NCI-H2196 treated with DMSO at 0.1 percent for 48 hours (cell line): ENCODE measurements around the gene DOK5.

Experiments used
- DNase-seq: peaks from one replicate; lab custom pipeline; 2025; ENCODE audit not compliant: unreplicated experiment; lab: John Stamatoyannopoulos, UW

DOK5 gene

DNA sequence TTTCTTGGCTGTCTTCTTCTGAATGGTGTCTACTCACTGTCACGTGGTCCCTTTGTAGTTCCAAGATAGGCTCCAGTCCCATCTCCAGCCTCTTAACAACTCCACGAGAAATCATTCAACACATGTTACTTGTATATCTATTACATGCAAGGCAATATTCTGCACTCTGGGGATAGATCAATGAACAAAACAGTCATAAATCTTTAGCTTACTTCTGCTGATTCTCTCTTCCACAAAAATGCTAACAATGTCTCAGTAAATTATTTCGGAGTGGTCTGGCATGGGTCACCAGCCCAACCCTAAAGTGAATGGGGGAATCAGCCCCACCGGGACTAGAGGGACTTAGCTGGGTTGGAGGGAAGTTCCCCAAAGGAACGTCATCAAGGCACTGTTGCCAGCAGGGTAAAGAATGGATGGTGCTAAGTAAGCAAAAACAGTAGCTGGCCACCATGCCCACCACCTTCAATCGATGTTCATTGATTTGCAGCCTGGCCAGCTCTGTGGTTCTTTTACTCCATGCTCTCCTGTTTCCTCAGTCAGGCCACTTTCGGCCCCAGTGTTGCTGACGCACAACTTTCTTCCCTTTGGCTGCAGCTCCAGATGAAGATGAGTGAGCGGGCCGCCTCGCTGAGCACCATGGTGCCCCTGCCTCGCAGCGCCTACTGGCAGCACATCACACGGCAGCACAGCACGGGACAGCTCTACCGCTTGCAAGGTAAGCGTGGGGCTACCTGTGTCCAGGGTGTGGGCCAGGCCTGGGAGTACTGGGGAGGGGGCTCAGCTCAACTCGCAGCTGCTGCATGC lies 167.7 kb downstream of the DOK5 start:
- DNase-seq = no peak

DNA sequence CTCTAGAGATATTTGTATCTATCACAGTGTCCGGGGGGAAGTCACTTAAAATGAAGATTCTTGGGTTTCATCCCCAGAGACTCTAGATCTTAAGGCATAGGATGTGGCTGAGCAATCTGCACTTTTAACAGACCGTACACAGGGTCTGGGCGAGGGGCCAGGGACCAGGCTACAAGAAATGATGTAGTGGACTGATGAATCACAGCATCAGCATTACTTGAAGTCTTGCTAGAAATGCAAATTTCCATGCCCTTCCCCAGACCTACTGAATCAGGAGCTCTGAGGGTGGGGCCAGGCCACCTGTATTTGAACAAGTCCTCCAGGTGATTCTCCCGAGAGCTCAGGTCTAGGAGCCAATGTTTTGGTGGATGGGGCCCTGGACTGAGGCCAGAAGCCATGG lies 168.4 kb downstream of the DOK5 start:
- no peak for DNase-seq

DNA sequence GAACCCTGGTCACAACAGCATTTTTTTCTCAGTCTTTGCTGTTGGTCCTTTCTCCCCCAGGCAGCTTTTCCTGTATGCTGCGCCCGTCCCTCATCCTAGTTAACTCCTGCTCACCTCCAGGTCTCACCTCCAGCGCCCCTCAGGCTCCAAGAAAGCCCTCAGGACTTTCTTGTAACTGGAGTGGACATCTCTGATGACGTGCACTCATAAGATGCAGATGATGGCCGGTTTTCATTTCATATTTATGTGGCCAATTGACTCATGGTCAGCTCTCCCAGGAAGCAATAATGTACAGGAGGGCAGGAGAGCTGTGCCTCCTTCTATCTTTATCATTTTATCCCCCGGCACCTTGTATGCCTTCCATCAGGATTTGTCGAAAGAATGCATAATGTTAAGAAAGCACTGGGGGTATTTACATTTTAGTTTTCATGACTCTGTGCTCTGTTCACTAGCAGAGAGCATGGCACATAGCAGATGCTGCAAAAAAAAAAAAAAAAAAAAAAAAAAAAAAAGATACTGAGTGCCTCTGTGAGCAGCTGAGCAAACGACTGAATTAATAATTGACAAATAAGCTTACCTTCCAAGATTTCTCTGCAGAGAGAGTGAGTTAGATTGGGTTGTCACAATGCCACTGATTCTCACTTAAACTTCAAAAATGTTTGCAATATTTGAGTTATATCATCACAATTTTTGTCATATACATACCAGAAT lies 170.2 kb downstream of the DOK5 start:
- DNase-seq = no peak

DNA sequence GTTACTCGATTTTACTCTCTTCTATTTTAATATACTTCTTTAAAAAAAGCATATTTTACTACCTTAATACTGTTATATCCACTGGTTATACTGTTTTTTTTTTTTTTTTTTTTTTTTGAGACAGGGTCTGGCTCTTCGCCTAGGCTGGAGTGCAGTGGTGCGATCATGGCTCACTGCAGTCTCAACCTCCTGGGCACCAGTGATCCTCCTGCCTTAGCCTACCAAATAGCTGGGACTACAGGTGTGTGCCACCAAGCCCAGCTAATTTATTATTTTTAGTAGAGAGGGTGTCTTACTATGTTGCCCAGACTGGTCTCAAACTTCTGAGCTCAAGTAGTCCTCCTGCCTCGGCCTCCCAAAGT lies 170.7 kb downstream of the DOK5 start:
- DNase-seq = no peak

DNA sequence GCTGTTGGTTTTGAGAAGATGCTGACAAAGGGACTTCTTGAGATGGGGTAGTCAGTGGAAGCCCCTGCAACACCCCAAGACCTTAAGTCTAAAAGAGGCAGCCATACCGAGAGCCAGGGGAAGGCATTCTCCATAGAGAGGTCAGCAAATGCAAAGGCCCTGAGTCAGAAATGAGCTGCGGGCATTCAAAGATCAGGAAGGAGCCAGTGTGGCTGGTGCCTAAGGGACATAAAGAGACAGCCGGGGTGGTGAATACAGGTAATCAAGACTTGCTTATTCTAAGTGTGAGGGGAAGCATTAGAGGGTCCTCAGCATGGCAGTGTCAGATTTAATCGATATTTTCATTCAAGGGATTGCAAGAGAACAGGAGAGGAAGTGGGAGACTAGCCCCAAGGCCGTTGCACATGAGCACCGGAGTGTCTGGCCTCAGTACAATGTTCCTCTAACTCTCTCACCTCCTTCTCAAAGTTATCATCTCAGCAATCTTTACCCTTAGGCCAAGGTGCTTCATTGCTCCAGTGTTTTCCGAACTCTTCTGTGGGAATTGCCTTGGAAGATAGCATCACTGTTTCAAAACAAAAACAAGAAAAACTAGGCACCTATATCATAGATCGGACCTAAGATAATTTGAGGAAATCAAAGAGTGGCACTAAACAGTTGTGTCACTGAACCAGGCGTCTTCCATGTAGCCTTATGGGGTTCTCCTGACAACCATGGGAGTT lies 173.2 kb downstream of the DOK5 start:
- DNase-seq = no peak

DNA sequence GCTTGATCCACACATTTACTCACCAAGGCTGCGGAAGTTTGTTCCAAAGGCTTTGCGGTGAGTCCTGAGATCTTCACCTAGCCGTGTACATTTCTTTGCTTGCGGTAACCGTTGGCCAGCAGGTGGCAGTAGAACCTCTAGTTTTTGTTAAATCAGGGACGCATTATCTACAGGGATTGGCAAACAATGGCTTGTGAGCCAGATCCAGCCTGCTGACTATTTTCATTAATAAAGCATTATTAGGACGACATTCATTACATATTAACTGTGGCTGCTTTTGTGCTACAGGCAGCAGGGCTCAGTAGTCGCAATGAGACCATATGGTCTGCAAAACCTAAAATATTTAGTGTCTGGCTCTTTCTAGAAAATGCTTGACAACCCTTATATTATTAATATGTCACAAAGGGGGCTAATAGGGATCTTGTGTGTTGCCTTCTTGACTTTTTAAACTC lies 174.1 kb downstream of the DOK5 start:
- peak; percentile 28 for DNase-seq

DNA sequence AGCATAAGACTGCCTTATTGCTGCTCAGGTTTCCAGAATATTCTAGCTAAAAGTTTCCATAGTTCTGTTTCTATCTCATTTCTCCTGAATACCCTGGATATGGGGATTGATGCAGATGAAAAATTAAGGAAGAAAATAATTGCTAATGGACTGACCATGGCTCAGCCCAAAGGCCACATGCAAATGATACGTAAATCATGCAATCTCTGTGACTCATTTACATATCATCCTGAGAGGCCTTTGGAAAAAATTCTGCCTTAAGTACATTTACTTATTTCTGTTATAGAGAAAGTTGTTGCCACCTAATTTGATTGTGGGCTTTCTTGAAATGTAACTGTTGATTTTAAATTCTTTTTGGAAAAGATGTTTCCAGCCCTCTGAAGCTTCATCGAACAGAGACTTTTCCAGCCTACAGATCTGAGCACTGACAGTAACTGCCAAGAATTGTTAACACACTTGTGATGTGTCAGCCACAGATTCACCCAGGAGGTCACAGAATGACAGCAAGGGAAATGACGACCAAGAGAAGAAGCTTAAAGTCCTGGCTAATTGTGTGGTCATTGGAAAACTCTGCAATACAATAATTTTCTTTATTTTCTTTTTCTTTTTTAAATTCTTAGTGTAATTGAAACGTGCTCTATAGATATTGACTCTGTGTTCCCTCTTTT lies 174.8 kb downstream of the DOK5 start:
- no peak for DNase-seq

DNA sequence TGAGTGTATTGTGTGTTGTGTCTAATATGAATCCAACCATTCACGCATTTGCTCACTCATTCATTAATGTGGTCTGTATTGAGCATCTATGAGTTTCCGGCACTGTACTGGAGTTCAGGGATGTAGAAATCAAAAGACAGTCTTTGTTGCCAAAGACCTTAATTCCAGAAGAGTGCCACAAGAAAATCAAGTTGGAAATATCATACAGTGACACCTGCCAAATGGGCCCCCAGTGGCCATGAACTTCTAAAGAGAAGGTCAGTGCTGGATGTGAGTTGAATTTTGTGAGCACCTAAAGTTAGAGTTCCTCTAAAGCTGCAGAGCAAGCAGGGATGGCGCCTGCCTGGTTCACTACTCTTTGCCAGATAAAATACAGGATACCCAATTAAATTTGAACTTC lies 175.9 kb downstream of the DOK5 start:
- DNase-seq = no peak

DNA sequence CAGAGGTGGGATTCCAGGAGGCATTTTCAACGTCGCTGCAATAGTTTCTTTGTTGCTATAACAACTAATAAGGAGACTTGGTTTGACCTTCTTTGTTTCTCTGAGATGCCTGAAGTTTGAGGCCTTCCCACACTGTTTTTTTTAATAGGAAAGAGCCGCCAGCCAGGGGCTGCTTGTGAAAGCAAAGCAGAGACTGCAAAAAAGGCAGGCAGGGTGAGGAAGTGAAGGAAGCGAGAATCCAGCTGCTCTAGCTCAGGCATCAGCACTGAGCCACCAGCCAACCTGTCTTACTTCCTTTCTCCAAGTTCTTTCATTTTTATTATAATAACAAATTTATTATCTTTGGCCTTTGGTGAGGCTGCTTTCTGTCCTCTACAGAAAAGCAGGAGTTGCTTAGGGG lies 179.1 kb downstream of the DOK5 start:
- DNase-seq = no peak

DNA sequence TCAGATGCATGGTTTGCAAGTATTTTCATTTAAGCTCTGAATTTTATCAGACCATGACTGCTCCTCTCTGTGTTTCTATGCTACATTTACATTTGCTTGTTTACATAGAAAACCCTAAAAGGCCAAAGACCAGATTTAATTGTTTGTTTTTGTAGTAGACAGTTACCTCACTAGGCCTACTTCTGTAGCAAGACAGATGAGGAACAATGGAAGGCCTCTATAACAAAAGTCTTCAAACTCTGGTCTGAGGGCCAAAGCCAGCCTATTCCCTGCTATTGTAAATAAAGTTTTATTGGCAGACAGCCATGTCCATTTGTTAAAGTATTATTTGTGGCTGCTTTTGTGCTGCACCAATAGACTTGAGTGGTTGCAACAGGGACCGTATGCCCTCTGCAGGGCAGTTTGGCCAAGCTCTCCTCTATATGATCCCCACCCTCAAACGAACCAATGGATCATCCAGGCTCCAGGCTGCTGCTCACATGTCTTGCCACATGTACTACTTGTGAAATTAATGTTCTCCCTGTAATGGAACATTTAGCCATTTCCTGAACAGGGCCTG lies 182.0 kb downstream of the DOK5 start:
- DNase-seq = no peak

DNA sequence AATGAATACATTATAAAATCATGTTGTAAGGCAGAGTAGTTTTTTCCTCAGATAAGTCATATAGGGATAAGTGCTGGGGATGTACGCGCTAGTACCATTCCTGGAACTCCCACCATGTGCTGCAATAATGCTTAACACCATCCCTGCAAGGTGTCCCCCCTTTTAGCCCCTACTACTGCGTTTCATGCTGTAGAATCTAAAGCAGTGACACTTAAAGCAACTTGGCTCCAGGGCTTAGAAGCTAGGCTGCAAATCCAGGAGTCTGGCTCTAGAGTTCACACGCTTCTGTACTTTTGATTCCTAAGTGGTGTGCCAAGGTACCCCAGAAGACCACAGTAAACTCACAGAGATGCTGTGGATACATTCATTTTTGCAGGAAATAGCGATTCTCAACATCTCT lies 183.1 kb downstream of the DOK5 start:
- no peak for DNase-seq

DNA sequence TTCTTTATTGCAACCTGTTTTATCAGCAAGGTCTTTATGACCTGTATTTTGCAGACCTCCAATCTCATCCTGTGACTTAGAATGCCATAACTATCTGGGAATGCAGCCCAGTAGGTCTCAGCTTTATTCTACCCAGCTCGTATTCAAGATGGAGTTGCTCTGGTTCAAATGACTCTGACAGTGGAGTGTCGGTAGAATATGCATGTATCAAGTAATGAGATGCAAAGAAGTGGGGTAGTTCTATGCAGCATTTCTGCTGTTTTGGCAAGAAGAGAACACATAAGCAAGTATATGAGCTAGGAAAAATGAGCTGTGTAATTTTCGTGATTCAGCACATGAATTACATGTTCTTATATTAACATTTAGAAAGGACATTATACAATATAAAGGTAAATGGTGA lies 185.9 kb downstream of the DOK5 start:
- no peak for DNase-seq

DNA sequence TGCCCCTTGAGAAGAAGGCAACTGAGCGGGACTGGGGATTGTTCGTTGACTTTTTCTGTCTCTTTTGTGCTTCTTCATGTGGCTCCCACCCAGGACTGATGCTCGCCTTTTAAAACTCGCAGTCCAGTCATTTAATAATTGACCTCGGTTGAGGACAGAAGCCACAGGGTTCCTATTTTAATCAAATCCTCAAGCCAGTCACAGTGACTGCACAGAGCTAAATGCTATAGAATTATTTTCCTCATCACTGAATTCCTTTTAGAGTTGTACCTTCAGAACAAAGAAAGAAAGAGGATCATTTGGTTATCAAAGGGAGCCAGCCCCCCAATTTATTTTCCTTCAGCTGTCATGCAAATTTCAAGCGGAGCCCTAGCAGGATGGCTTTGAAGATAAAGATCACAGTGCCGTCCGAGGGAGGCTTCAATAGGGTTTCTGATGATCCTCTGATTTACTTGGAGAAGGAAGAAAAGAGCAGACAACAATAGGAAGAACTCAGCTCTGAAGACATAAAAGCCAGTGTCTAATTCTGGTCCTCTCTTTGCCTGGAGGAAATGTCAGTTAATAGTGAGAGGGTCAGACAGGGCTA lies 186.6 kb downstream of the DOK5 start:
- no peak for DNase-seq

DNA sequence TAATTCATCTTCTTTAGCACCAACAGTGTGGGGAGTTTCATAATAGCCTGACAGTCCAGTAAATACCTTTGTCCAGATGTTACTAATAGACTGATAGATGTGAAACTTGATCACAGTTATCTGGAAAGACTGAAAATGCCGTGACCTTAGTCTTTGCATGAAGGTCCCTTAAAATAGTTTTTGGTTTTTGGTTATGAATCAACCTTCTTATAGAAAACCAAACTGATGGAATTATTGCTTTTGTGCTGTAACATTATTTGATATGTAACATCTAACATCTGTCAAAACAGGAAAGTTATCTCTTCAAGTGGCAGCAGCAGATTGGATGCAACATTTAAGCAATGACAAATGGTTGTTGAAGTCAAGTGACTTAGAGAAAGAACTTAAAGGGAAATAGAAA lies 190.4 kb downstream of the DOK5 start:
- no peak for DNase-seq

DNA sequence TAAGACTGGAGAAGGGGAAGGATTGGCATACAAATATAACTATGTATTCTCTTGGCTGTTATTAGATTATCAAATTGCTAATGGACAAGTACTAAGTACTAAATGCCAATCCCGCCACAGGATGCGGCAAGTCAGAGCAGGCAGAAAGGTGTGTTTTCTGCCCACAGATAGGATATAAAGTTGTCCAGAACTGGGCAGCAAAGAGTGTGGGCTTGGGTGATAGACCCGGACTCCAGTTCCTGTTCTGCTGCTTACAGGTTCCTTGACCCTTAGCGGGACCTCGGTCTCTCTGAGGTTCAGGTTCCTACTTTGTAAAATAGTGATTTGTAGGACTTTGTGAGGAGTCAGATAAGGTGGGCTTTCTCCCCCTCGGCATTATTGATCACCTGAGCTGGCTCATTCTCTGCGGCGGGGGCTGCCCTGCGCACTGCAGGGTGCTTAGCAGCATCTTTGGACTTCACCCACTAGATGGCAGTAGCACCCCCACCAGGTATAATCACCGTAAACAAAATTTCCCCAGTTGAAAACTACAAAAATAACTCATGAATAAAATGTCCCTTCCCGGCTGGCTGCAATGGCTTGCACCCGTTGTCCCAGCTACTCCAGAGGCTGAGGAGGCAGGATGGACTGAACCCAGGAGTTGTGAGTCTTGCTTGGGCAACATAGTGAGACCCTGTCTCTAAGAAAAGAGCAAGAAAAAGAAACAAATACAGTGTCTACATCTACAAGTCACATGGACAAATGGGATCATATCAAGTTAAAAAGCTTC lies 193.1 kb downstream of the DOK5 start:
- DNase-seq = no peak

DNA sequence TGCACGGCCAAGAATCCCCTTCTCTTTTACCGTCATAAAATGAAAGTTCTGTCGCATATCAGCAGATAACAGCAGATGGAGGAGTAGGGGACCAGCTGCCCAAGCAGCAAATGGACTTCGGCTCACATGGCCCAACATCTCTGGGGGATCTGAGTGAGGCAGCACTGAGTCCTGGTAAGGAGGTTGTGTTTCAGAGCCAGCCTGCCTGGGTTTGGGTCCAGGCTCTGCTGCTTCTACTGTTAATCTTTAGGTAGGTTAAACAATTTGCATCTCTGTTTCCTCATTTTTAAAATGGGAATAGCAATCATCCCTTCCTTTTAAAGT lies 193.6 kb downstream of the DOK5 start:
- no peak for DNase-seq

DNA sequence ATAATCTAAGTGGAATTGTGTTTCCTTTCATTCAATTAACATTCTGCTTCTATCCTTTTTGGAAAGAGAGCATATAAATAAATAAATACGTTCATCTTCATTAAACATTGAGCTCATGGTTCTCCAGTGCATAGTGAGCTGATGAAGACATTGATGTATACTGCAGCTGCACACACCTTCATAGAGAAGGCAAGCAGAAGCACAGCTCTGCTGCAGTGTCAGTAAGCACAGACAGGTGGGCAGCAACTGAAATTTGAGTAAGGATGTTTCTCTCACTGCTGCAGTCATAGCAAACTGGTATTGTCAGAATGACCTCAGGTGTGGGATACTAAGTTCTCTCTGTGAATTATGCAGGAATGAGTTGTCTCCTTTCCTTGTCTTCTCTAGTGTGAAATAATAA lies 202.9 kb downstream of the DOK5 start:
- no peak for DNase-seq

DNA sequence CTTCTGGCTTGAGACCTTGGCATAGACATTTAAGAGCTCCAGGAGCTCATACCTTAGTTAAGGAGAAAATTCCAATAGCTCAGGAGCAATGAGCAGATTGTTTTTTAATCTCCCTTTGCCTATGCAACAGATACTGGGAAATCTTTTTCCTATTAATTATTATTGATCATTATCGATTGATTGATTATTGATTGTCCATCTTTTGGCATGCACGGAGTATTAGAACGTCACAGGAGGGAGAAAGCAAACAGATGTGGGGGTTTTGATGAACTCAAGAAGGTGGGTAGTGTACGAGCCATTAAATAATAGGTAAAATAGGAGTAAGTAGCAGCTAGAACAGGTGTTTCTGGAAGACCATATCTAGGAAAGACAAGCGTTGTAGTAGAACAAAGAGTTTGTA lies 205.0 kb downstream of the DOK5 start:
- no peak for DNase-seq

DNA sequence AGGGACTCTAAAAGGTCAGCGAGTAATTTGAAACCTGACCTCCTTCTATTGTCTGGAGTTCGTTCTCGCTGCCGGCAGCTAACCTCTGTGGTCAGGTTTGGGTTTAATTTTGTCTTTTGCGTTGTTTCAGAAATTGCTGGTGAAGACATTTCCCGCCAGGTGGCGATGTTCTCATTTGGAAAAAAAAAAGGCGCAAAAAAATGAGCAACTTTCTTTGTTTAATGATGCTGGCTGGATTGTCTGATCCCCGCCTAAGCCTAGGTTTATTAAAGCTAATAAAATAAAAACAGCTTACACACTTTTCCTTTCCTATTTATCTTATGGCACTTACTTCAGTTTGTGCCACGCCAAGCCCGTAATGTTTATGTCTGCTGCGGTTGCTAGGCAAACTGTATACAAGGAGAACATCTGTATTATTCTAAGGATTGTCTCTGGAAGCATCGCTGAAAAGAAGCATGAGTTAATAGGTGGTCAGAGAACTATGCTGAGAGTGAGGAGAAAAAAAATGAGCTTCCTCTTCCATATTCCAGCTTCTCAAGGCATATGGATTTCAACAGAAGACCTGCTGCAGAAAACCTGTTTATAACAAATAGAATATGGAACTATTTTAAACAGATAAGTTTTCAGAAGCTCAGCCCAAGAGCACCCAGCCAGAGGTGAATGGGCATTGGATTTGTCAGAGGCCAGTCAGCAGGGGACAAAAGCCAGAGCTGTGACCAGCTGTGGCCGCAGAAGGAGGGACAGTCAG lies 205.7 kb downstream of the DOK5 start:
- DNase-seq = peak; percentile 11

DNA sequence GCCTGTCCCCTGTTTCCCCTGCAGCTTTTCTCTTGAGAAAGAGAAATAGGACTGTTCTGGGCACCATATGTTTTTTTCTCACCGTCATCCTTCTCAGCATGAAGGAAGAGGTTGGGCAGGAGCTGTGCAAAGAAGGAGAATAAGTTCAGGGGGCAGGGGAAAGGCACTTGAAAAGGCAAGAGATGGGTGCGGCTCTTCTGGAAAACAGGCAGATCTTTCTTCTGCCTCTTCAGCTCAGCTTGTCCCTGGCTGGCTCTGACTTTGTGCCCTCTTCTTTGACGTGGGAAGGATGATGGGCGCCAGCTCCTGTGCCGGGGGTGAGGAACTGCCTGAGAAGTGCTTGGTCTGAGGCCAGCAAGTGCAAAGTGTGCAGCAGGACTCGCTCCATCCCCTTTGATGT lies 206.5 kb downstream of the DOK5 start:
- no peak for DNase-seq
